ENCODE data around the gene ACSM5.
"Not testable (repeated sequence)": the region's sequence is repeated elsewhere in the genome, so short reads cannot be mapped to it uniquely, and the experiment has no call there.

The ACSM5 gene

DNA sequence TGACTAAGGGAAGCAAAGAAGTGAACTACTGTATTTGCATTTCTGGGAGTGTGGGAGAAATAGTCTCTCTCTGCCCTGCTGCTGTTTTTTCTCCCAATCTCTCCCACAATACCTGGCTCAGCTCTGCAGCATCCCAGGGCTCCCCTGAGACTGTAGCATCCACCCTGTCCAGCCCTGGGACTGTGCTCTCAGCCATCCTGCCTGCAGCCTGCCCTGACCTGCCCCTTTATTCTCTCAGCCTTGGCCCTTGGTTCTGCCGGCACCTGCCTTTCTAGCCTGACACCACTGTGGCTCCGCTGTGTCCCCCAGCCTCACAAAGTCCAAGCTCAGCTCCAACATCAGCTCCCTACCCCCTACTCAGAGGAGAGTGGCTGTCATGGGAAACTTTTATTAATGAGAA, 6.7 kb upstream of the ACSM5 start:
- Histone ChIP-seq H3K9ac (no peak overlapping the region), H3K4me1 (no peaks in the 10 kb centered on the region), H3K4me3 (ENCODE audit: low read depth, low read length) (no peak overlapping the region), H3K9me3 (ENCODE audit: control insufficient read depth, low read length) (no peaks in the 10 kb centered on the region), H3K27me3 (ENCODE audit: control insufficient read depth, insufficient read depth, low read length) (no peaks in the 10 kb centered on the region), H2AFZ (no peak overlapping the region), H3K79me2 (no peaks in the 10 kb centered on the region), H3K36me3 (ENCODE audit: control insufficient read depth, insufficient read depth, low read length) (no peaks in the 10 kb centered on the region), H3K27ac (no peak overlapping the region), H3K4me2 (ENCODE audit: low read length) (no peak overlapping the region)
- TF ChIP-seq, protein P1, sequence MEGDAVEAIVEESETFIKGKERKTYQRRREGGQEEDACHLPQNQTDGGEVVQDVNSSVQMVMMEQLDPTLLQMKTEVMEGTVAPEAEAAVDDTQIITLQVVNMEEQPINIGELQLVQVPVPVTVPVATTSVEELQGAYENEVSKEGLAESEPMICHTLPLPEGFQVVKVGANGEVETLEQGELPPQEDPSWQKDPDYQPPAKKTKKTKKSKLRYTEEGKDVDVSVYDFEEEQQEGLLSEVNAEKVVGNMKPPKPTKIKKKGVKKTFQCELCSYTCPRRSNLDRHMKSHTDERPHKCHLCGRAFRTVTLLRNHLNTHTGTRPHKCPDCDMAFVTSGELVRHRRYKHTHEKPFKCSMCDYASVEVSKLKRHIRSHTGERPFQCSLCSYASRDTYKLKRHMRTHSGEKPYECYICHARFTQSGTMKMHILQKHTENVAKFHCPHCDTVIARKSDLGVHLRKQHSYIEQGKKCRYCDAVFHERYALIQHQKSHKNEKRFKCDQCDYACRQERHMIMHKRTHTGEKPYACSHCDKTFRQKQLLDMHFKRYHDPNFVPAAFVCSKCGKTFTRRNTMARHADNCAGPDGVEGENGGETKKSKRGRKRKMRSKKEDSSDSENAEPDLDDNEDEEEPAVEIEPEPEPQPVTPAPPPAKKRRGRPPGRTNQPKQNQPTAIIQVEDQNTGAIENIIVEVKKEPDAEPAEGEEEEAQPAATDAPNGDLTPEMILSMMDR (IDR thresholded peaks at IDR 0.05): no peak

DNA sequence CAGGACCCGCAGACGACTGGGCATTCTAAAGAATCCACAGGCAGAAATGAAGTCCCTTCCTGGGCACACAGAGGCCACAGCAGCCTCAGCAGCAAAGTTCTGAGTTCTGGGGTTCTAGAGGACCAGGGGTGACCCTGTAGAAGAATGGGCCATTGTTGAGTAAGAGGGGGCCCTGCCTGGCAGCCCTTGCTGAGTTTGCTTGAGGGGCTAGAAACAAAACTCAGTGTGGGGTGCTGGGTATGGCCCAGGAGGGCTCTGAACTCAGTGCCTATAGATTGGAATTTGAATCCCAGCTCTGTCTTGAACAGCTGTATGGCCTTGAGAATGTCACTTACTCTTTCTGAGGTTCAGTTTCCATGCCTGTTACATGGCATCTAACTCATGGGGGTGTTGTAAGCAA, 4.7 kb upstream of the ACSM5 start, which contains the start of gene PDILT:
Gene PDILT (minus strand): TSS at position 101 of the 400 bp plus-strand sequence. CDS start 5,437 bp downstream, outside the sequence.
- H3K4me1 ChIP-seq: no peaks in the 10 kb centered on the region
- no peak within 1 kb of the TSS for H3K9ac ChIP-seq
- no peaks in the 10 kb centered on the region for H3K9me3 ChIP-seq (ENCODE audit: control insufficient read depth, low read length)
- H3K27ac ChIP-seq: no peak within 1 kb of the TSS
- H3K4me2 ChIP-seq (ENCODE audit: low read length): no peak within 1 kb of the TSS
- H3K27me3 ChIP-seq (ENCODE audit: control insufficient read depth, insufficient read depth, low read length): no peaks in the 10 kb centered on the region
- H3K79me2 ChIP-seq: no peaks in the 10 kb centered on the region
- no peak within 1 kb of the TSS for H2AFZ ChIP-seq
- no peaks in the 10 kb centered on the region for H3K36me3 ChIP-seq (ENCODE audit: control insufficient read depth, insufficient read depth, low read length)
- no peak within 1 kb of the TSS for H3K4me3 ChIP-seq (ENCODE audit: low read depth, low read length)
- TF ChIP-seq, protein P1 (IDR thresholded peaks at IDR 0.05): no peak

DNA sequence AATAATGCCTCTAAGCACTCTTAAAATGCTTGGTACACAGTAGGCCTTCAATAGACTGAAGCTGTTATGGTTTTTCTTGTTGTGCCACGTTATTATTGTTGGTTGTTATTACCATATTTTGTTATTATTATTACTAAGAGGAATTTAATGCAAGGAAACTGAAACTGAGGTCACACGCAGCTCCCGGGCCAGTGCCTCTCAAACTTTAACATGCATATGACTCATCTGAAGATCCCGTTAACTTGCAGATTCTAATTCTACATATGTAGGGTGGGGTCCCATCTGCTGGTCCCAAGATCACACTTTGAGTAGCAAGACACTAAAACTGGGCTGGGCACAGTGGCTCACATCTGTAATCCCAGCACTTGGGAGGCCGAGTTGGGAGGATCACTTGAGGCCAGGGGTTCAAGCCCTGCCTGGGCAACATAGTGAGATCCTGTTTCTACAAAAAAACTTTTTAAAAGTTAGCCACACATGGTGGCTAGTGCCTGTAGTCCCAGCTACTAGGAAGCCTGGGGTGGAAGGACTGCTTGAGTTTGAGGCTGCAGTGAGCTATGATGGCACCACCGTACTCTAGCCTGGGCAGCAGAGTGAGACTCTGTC, 888 bp downstream of the ACSM5 start:
- H3K4me1 ChIP-seq: no peaks in the 10 kb centered on the region
- no peak overlapping the region for H3K4me2 ChIP-seq (ENCODE audit: low read length)
- no peak overlapping the region for H3K27ac ChIP-seq
- no peaks in the 10 kb centered on the region for H3K36me3 ChIP-seq (ENCODE audit: control insufficient read depth, insufficient read depth, low read length)
- no peaks in the 10 kb centered on the region for H3K27me3 ChIP-seq (ENCODE audit: control insufficient read depth, insufficient read depth, low read length)
- H3K4me3 ChIP-seq (ENCODE audit: low read depth, low read length): no peak overlapping the region
- H2AFZ ChIP-seq: no peak overlapping the region
- H3K9ac ChIP-seq: no peak overlapping the region
- no peaks in the 10 kb centered on the region for H3K79me2 ChIP-seq
- H3K9me3 ChIP-seq (ENCODE audit: control insufficient read depth, low read length): no peaks in the 10 kb centered on the region
- TF ChIP-seq, protein P1 (IDR thresholded peaks at IDR 0.05): no peak

DNA sequence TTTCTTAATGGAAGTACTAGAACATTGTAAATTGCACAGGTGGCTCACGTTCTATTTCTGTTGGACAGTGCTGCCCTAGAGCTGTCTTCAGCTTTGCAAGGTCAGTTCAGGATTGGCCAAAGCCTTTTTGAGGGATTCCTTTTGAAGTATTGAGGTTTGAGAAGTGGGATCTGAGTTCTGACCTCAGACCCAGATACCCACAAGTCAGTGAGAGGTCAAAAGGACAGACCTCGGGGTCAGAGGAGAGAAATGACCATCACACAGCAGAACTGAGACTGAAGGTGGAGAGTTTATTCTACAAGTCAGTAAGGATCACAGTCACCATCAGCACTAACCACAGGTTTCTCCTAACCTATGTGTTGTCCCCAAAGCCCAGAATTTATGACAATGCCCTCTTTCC, 1.7 kb downstream of the ACSM5 start:
- no peaks in the 10 kb centered on the region for H3K36me3 ChIP-seq (ENCODE audit: control insufficient read depth, insufficient read depth, low read length)
- H3K4me2 ChIP-seq (ENCODE audit: low read length): no peak overlapping the region
- no peaks in the 10 kb centered on the region for H3K4me1 ChIP-seq
- H2AFZ ChIP-seq: no peak overlapping the region
- no peaks in the 10 kb centered on the region for H3K79me2 ChIP-seq
- no peak overlapping the region for H3K27ac ChIP-seq
- TF ChIP-seq, protein P1 (IDR thresholded peaks at IDR 0.05): no peak
- no peaks in the 10 kb centered on the region for H3K9me3 ChIP-seq (ENCODE audit: control insufficient read depth, low read length)
- no peak overlapping the region for H3K9ac ChIP-seq
- no peak overlapping the region for H3K4me3 ChIP-seq (ENCODE audit: low read depth, low read length)
- no peaks in the 10 kb centered on the region for H3K27me3 ChIP-seq (ENCODE audit: control insufficient read depth, insufficient read depth, low read length)

DNA sequence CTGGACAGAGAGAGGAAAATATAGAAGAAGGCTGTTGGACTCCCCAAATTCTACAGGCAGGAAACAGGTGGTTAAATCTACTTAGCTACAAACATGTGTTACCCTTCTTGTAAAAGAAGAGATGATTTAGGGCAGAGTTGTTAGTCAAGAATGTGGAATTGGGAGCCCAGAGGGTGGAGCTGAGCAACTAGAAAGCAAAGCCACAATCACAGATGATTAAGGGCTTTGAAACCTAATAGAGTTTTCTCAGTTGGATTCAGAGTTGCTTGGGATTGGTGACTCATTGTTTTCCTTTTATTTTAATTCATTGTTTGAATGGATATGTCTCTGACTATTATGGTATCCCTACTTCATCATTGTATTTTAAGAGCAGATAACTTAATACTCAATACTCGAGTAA, 6.2 kb downstream of the ACSM5 start:
- Histone ChIP-seq H3K9me3 (ENCODE audit: control insufficient read depth, low read length) (no peaks in the 10 kb centered on the region), H2AFZ (no peak overlapping the region), H3K9ac (no peak overlapping the region), H3K36me3 (ENCODE audit: control insufficient read depth, insufficient read depth, low read length) (no peaks in the 10 kb centered on the region), H3K27ac (no peak overlapping the region), H3K4me2 (ENCODE audit: low read length) (no peak overlapping the region), H3K79me2 (no peaks in the 10 kb centered on the region), H3K27me3 (ENCODE audit: control insufficient read depth, insufficient read depth, low read length) (no peaks in the 10 kb centered on the region), H3K4me1 (no peaks in the 10 kb centered on the region), H3K4me3 (ENCODE audit: low read depth, low read length) (no peak overlapping the region)
- TF ChIP-seq, protein P1 (IDR thresholded peaks at IDR 0.05): no peak

DNA sequence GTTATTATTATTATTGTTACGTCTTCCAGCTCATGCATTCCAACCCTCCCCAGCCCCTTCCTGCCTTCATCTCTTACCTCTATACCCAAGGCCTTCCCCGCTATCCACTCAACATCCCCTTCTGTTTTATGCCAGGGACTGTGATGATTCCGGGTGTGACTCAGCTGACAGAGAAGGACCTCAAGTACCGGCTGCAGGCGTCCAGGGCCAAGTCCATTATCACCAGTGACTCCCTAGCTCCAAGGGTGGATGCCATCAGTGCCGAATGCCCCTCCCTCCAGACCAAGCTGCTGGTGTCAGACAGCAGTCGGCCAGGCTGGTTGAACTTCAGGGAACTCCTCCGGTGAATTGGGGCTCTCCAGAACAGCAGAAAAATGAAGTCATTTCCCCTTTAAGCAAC, 9.8 kb downstream of the ACSM5 start:
- H3K4me2 ChIP-seq (ENCODE audit: low read length); H3K9ac ChIP-seq; H3K27ac ChIP-seq; H3K27me3 ChIP-seq (ENCODE audit: control insufficient read depth, insufficient read depth, low read length); H3K4me1 ChIP-seq; H3K36me3 ChIP-seq (ENCODE audit: control insufficient read depth, insufficient read depth, low read length); H3K79me2 ChIP-seq; H2AFZ ChIP-seq; H3K4me3 ChIP-seq (ENCODE audit: low read depth, low read length); H3K9me3 ChIP-seq (ENCODE audit: control insufficient read depth, low read length): not testable (repeated sequence)

DNA sequence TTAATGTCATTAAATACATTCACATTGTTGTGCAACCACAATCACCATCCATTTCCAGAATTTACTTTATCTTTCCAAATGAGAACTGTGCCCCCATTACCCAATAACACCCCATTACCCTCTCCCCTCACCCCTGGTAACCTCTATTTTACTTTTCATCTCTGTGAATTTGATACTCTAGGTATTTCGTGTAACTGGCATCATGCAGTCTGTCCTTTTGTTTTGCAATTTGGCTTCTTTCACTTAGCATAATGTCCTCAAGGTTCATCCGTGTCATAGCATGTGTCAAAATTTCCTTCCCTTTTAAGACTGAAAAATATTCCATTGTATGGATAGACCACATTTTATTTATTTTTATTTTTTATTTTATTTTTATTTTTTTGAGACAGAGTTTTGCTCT, 12.4 kb downstream of the ACSM5 start:
- not testable (repeated sequence) for H3K27ac ChIP-seq; H3K27me3 ChIP-seq (ENCODE audit: control insufficient read depth, insufficient read depth, low read length); H3K4me3 ChIP-seq (ENCODE audit: low read depth, low read length); H3K4me1 ChIP-seq; H3K9ac ChIP-seq; H3K4me2 ChIP-seq (ENCODE audit: low read length); H3K9me3 ChIP-seq (ENCODE audit: control insufficient read depth, low read length); H3K79me2 ChIP-seq; H3K36me3 ChIP-seq (ENCODE audit: control insufficient read depth, insufficient read depth, low read length); H2AFZ ChIP-seq
